ENCODE results near the gene DLK1. TPM values are rescaled to one million over a fixed set of nuclear protein-coding genes. Genes with fewer than 3 reads are reported as not detected.

DLK1 gene
- polyA plus RNA-seq, 1 of the 3 experiments (the other 2 are of a cell fraction), result 1.7 TPM

DNA sequence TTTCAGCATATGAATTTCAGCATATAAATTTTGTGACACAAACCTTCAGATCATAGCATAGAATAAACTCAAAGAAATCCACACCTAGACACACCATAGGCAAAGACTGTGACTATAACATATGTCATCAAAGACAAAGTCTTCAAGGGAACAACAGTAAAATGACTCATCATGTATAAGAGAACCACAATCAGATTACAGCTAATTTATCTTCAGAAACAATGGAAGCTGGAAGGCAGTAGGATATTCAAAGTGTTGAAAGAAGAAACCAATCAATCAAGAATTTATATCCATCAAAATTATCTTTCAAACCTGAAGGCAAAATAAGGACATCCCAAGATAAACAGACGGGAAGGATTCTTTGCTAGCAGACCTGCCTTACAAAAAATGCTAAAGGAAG is 29.0 kb downstream of the DLK1 start:
- Histone ChIP-seq H3K9me2 (no peaks in the 10 kb centered on the region), H3K27ac (ENCODE audit: low read depth in 2 of 2, low read length in 1 of 2) (no peak overlapping the region), H3K4me2 (no peak overlapping the region), H3K9ac (no peak overlapping the region), H3K4me1 (ENCODE audit: control insufficient read depth in 1 of 2, insufficient read depth in 2 of 2, low read depth in 1 of 2, low read length in 1 of 2) (peaks cover 0 to 2% of the 10 kb centered on the region in 2 experiments; a peak in 1 of 4 replicates), H3K27me3 (ENCODE audit: insufficient read depth) (no peaks in the 10 kb centered on the region), H3K9me3 (no peaks in the 10 kb centered on the region), H3K36me3 (replicated peaks in 1 of 2; ENCODE audit: control insufficient read depth in 1 of 2, insufficient read depth in 2 of 2, low read length in 1 of 2) (no peaks in the 10 kb centered on the region), H3K4me3 (ENCODE audit: low read depth in 2 of 2, low read length in 1 of 2) (no peak overlapping the region), H2AFZ (ENCODE audit: low read depth) (no peak overlapping the region), H4K20me1 (ENCODE audit: insufficient read depth) (no peaks in the 10 kb centered on the region), H3K79me2 (ENCODE audit: insufficient read depth) (no peaks in the 10 kb centered on the region), H3F3A (replicated peaks; ENCODE audit: insufficient read depth) (no peaks in the 10 kb centered on the region)
- TF ChIP-seq, protein P1, sequence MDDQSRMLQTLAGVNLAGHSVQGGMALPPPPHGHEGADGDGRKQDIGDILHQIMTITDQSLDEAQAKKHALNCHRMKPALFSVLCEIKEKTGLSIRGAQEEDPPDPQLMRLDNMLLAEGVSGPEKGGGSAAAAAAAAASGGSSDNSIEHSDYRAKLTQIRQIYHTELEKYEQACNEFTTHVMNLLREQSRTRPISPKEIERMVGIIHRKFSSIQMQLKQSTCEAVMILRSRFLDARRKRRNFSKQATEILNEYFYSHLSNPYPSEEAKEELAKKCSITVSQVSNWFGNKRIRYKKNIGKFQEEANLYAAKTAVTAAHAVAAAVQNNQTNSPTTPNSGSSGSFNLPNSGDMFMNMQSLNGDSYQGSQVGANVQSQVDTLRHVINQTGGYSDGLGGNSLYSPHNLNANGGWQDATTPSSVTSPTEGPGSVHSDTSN (IDR thresholded peaks at IDR 0.05), result no peak
- TF ChIP-seq, protein P2, sequence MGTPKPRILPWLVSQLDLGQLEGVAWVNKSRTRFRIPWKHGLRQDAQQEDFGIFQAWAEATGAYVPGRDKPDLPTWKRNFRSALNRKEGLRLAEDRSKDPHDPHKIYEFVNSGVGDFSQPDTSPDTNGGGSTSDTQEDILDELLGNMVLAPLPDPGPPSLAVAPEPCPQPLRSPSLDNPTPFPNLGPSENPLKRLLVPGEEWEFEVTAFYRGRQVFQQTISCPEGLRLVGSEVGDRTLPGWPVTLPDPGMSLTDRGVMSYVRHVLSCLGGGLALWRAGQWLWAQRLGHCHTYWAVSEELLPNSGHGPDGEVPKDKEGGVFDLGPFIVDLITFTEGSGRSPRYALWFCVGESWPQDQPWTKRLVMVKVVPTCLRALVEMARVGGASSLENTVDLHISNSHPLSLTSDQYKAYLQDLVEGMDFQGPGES (IDR thresholded peaks at IDR 0.05; ENCODE audit: low read depth, low read length), result no peak
- TF ChIP-seq RCOR1 (IDR thresholded peaks at IDR 0.05; ENCODE audit: low read length) (no peak), TAF1 (IDR thresholded peaks at IDR 0.05; ENCODE audit: borderline replicate concordance, low read depth, low read length) (no peak), FOSL2 (IDR thresholded peaks at IDR 0.05; ENCODE audit: borderline replicate concordance, low read depth) (no peak), MAX (IDR thresholded peaks at IDR 0.05; ENCODE audit: low read depth) (no peak)
- TF ChIP-seq, protein P3, sequence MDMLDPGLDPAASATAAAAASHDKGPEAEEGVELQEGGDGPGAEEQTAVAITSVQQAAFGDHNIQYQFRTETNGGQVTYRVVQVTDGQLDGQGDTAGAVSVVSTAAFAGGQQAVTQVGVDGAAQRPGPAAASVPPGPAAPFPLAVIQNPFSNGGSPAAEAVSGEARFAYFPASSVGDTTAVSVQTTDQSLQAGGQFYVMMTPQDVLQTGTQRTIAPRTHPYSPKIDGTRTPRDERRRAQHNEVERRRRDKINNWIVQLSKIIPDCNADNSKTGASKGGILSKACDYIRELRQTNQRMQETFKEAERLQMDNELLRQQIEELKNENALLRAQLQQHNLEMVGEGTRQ (IDR thresholded peaks at IDR 0.05; ENCODE audit: borderline replicate concordance, low read depth, low read length), result no peak
- WGBS (ENCODE audit: low lambda C conversion rate), result 45% methylated on average over 1 of the region's 1 CpG
- DNase-seq, result no peak
- CTCF ChIA-PET, result interaction anchor here (1.4 kb wide), 1 partner anchor 146 kb away, joined by 3 read pairs; no protein-coding TSS in a partner anchor
- POLR2A ChIA-PET, result no interaction called here

- H3K9ac ChIP-seq, result no peak overlapping the region
- no peak overlapping the region for H2AFZ ChIP-seq (ENCODE audit: low read depth)
- no peak overlapping the region for H3K27ac ChIP-seq (ENCODE audit: low read depth in 2 of 2, low read length in 1 of 2)
- DNase-seq, result no peak
- TF ChIP-seq YY1 (IDR thresholded peaks at IDR 0.05; ENCODE audit: low read depth) (no peak), MAX (IDR thresholded peaks at IDR 0.05; ENCODE audit: low read depth) (no peak), GABPA (IDR thresholded peaks at IDR 0.05; ENCODE audit: low read depth) (no peak), NRF1 (IDR thresholded peaks at IDR 0.05; ENCODE audit: low read depth, low read length) (no peak), RCOR1 (IDR thresholded peaks at IDR 0.05; ENCODE audit: low read length) (no peak), TCF12 (IDR thresholded peaks at IDR 0.05) (no peak), RXRA (IDR thresholded peaks at IDR 0.05; ENCODE audit: borderline replicate concordance, low read depth) (no peak), JUND (IDR thresholded peaks at IDR 0.05) (no peak), CTCF (IDR thresholded peaks at IDR 0.05) (no peak), REST (IDR thresholded peaks at IDR 0.05; ENCODE audit: low read depth, low read length) (no peak)
- CTCF ChIA-PET, result no interaction called here
- no peak overlapping the region for H3K4me3 ChIP-seq (ENCODE audit: low read depth in 2 of 2, low read length in 1 of 2)
- POLR2A ChIA-PET, result no interaction called here
- H4K20me1 ChIP-seq (ENCODE audit: insufficient read depth), result no peaks in the 10 kb centered on the region
- H3K4me1 ChIP-seq (ENCODE audit: control insufficient read depth in 1 of 2, insufficient read depth in 2 of 2, low read depth in 1 of 2, low read length in 1 of 2), result peaks cover 0 to 7% of the 10 kb centered on the region in 2 experiments; a peak in 1 of 4 replicates
- no peaks in the 10 kb centered on the region for H3K9me2 ChIP-seq
- 68% methylated on average over 3 of the region's 3 CpGs for WGBS (ENCODE audit: low lambda C conversion rate)
- no peaks in the 10 kb centered on the region for H3K36me3 ChIP-seq (replicated peaks in 1 of 2; ENCODE audit: control insufficient read depth in 1 of 2, insufficient read depth in 2 of 2, low read length in 1 of 2)
- no peaks in the 10 kb centered on the region for H3F3A ChIP-seq (replicated peaks; ENCODE audit: insufficient read depth)
- H3K27me3 ChIP-seq (ENCODE audit: insufficient read depth), result no peaks in the 10 kb centered on the region
- no peaks in the 10 kb centered on the region for H3K9me3 ChIP-seq
- no peaks in the 10 kb centered on the region for H3K79me2 ChIP-seq (ENCODE audit: insufficient read depth)
- no peak overlapping the region for H3K4me2 ChIP-seq
These were observed 34.8 kb downstream of the DLK1 start for GRCh38 chr14:100761481-100761880.

Data from SK-N-SH (cell line).